ENCODE data around the gene GNB2.
"Not testable (repeated sequence)": the region's sequence is repeated elsewhere in the genome, so short reads cannot be mapped to it uniquely, and the experiment has no call there.

GNB2 gene

DNA sequence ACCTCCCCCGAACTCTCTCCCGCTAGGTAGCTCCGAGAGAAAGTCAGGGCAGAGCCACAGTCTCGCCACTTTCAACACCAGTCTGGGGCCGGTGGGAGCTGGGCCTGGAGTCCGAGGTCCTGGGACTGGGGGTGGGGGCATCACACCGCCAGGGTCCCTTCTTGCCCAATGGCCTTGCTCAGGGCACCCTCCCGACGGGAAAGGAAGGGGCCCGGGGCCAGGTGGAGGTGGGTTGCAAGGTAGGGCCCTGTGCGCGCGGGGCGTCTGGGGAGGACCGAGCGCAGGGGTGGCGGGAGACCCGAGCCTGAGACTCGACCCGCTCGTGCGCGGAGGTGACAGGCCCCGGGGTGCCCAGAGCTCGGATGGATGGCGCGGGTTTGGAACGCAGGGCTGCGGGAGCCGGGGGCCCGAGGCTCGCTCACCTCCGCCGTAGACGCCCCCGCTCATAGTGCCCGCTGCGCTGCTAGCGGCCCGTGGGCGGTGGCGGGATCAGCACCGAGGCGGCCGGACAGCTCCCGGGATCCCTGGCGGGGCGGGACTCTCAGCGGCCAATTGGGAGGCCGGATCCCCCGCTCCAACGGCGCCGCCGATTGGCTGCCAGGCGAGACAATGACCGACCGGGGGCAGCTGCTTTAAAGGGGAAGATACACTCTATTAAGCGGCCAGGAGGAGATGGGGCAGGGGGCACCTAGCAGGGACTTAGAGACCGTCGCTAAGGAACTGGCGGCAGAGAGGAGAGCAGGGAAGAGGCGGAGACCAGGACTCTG, 17.4 kb upstream of the GNB2 start, which contains the start of gene ACTL6B:
TSS of gene ACTL6B (minus strand) at position 541 of the 767 bp plus-strand sequence. CDS start at position 447, 94 bp downstream.
- peak; percentile 68 for DNase-seq

GRCh38 chr7:100662194-100662776, 11.3 kb upstream of the GNB2 start:
- DNase-seq, result not testable (repeated sequence)

DNA sequence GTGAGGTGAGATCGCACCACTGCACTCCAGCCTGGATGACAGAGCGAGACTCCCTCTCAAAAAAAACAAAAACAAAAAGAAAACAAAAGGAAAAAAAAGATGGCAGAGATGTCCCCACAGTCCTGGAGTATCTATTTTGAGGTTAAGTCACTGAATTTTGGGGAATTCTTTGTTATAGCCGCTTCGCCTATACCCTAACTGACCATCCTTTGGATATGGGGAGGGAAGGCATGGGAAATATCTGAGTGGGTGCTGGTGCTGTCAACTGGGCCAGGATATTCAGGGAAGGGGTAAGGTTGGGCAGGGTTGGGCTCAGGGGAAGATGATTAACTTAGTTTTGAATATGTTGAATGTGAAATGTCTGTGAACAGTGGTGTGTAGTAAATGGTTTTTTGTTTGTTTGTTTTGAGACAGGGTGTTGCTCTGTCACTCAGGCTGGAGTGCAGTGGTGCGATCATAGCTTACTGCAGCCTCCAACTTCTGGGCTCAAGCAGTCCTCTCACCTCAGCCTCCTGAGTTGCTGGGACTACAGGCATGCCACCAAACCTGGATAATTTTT, 8.3 kb upstream of the GNB2 start:
- no peak for DNase-seq

DNA sequence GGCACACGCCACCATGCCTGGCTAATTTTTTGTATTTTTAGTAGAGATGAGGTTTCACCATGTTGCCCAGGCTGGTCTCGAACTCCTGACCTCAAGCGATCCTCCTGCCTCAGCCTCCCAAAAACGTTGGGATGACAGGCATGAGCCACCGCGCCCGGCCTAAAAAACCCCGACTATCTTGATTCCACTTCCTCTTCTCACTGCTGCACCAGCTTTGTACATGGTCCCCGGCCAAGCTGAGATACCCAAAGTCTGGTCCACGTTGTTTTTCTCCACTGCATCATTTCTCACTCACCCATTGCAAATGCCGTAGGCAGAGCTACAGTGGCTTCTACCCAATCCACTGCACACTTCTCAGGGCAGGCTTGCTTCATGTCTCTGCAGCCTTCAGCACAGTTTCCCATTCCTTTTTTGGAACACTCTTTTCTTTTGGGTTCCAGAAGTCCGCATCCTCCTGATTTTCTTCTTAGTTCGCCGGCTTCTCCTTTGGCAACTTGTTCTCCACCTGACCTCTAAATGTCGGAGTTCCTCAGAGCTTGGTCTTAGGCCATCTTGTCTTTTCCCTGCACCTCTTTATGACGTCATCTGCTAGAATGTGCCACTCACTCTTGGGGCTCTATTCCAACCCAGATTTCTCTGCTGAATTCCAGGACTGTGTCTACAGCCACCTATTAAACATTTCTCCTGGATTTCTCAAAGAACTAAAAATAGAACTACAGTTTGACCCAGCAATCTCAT, 6.0 kb upstream of the GNB2 start:
- DNase-seq, result no peak

DNA sequence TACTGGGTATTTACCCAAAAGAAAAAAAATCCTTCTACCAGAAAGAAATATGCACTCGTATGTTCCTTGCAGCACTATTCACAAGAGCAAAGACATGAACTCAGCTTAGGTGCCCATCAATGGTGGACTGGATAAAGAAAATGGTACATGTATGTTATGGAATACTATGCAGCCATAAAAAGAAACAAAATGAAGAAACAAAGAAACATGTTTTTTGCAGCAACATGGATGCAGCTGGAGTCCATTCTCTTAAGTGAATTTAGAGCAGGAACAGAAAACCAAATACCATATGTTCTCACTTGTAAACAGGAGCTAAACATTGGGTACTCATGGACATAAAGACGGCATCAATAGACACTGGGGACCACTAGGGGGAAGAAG, 5.5 kb upstream of the GNB2 start:
- no peak for DNase-seq

DNA sequence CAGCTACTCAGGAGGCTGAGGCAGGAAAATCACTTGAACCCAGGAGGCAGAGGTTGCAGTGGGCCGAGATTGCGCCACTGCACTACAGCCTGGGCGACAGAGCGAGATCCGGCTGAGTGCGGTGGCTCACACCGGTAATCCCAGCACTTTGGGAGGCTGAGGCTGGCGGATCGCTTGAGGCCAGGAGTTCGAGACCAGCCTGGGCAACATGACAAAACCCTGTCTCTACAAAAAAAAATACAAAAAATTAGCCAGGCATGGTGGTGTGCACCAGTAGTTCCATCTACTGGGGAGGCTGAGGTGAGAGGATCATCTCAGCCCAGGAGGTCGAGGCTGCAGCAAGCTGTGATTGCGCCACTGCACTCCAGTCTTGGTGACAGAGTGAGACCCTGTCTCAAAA, 4.4 kb upstream of the GNB2 start:
- not testable (repeated sequence) for DNase-seq

- DNase-seq, result no peak
Observed at GRCh38 chr7:100670074-100670473, 3.5 kb upstream of the GNB2 start.

DNA sequence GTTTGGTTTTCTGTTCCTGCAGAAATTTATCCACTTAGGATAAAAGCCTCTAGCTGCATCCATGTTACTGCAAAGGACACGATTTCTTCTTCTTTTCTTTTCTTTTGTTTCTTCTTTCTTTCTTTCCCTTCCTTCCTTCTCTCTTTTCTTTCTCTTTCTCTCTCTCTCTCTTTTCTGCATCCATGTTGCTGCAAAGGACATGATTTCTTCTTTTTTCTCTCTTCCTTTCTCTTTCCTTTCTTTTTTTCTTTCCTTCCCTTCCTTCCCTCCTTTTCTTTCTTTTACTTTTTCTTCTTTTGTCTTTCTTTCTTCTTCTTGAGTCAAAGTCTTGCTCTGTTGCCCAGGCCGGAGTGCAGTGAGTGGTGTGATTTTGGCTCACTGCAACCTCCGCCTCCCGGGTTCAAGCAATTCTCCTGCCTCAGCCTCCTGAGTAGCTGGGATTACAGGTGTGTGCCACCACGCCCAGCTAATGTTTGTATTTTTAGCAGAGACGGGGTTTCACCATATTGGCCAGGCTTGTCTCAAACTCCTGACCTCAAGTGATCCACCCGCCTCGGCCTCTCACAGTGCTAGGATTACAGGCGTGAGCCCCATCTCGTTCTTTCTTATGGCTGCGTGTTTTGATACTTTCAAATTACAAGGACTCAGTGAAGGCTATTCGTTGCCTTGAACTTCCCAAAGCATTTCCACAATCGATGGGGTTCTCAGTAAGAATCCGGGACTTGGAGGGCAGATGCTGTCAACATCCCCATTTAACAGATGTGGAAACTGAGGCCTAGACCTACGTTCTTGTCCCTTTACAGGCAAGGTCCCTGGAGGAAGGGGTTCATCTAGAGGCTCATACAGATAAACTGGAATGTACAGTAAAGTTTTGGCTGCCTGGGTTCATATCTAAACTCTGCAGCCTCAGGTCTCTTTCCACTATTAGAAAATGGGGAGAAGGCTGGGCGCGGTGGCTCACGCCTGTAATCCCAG, 1.9 kb upstream of the GNB2 start:
- DNase-seq, result no peak

- DNase-seq, result peak; percentile 85
Observed at GRCh38 chr7:100673942-100674410, 436 bp downstream of the GNB2 start.

DNA sequence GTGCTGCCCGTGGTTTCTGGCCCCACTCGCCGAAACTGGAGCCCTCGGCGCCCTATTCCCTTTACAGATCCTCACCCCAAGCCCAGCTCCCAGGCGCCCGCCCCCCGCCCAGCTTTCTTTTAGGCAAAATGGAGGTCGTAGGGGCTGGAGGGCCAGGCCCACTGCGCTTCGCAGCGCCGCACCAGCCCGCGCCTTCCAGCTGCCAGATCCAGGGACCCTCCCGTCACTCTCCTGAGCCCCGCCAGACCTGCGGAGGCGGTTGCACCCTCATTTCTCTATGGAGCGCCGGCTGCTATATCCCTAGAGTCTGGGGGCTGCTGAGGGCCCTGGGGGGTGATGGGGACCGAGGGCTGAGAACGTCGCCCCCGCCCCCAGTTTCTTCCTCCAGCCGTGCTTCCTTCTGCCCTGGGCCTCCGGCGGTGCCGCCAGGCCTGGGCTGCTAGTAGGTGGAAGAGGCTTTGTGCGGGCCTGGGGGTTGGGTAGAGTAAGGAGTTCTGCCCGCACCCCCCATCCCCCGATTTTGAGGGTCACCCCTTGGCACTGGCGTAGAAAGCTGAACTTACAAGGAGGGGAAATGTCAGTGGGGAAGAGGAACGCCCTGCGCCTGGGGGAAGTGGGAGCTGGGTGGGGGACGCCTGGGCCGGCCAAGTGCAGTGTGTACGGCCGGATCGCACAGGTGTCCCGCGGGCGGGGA, 1.0 kb downstream of the GNB2 start:
- DNase-seq, result peak; percentile 72

DNA sequence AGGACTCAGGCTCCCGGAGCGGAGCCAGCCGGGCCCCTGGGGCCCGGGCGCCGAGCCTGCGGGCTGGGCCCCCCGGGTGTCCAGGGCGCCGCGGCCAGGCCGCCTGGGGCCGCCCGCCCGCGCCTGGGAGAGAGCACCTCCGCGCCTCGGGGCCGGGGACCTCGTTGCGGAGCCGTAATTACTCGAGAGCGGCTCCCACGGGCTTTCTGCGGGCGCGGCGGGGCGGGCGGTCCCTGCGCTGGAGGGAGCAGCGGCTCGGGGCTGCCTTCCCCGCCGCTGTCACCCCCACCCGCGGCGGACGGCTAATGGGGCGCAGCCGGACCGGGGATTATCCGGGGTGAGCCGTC, 1.5 kb downstream of the GNB2 start:
- no peak for DNase-seq

DNA sequence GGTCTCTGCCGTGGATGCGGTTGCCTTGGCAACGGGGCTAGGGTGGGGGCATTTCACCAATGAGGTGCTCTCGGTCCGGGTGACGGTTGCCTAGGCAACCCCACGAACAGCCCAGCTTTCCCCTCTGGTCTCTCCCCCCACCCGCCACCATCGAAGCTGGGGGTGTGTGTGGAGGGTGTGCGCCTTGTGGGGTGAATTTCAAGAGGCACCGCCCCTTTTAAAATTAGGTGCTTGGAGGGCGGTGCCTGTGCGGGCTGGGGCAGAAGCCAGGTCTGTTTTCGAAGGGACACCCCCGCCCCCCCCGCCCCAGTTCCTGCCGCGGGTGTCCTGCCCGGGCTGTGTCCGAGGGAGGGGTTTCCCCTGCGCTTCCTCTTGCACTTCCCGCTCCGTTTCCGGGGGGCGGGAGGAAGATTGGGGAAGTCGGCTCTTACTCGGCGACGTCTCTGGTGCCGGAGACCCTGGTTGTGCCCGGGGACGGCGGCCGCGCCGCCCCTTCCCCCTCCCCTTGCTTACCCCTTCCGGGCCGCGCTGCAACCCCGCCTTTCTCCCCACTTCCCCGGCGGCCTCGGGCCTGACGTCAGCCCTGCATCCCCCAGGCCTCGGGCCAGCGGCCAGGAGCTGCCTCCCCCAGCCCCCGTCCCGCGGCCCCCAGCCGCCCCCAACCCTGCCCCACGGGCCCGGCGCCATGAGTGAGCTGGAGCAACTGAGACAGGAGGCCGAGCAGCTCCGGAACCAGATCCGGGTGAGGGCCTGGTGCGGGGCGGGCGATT, 2.2 kb downstream of the GNB2 start:
- peak; percentile 68 for DNase-seq

- no peak for DNase-seq
Observed at GRCh38 chr7:100676501-100677306, 3.2 kb downstream of the GNB2 start.

DNA sequence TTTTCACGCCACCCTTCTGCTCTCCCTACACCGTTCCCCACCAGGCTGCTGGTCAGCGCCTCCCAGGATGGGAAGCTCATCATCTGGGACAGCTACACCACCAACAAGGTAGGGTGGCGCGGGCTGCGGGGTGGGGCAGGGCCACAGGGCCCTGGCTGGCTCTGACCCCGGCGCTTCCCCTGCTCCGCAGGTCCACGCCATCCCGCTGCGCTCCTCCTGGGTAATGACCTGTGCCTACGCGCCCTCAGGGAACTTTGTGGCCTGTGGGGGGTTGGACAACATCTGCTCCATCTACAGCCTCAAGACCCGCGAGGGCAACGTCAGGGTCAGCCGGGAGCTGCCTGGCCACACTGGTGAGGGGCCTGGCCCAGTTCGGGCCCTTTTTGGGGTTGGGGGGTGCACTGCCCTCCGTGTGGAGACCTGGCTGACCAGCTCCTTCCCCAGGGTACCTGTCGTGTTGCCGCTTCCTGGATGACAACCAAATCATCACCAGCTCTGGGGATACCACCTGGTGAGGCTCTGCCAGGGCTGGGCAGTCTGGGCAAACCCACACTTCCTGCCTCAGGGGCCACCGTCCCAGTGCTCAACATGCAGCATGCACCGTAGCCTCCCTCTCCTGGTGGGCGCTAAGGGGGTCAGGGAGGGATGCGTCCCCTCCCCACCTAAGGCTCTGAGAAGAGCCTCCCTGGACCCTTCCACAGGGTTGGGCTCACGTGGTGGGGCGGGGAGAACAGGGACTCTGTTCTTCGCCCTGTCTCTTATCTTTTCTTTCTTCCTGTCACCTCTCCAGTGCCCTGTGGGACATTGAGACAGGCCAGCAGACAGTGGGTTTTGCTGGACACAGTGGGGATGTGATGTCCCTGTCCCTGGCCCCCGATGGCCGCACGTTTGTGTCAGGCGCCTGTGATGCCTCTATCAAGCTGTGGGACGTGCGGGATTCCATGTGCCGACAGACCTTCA, 4.0 kb downstream of the GNB2 start:
- no peak for DNase-seq

DNA sequence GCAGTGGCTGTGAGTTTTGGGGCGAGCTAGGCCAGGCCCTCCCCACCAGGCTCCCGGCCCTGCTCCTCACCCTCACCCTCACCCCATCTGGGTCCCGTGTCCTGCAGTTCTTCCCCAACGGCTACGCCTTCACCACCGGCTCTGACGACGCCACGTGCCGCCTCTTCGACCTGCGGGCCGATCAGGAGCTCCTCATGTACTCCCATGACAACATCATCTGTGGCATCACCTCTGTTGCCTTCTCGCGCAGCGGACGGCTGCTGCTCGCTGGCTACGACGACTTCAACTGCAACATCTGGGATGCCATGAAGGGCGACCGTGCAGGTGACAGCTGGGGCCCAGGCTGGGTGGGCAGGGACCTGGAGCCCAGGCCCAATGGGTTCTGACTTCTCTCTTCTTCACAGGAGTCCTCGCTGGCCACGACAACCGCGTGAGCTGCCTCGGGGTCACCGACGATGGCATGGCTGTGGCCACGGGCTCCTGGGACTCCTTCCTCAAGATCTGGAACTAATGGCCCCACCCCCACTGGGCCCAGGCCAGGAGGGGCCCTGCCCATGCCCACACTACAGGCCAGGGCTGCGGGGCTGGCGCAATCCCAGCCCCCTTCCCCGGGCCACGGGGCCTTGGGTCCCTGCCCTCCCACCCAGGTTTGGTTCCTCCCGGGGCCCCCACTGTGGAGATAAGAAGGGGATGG, 4.9 kb downstream of the GNB2 start:
- DNase-seq, result no peak

DNA sequence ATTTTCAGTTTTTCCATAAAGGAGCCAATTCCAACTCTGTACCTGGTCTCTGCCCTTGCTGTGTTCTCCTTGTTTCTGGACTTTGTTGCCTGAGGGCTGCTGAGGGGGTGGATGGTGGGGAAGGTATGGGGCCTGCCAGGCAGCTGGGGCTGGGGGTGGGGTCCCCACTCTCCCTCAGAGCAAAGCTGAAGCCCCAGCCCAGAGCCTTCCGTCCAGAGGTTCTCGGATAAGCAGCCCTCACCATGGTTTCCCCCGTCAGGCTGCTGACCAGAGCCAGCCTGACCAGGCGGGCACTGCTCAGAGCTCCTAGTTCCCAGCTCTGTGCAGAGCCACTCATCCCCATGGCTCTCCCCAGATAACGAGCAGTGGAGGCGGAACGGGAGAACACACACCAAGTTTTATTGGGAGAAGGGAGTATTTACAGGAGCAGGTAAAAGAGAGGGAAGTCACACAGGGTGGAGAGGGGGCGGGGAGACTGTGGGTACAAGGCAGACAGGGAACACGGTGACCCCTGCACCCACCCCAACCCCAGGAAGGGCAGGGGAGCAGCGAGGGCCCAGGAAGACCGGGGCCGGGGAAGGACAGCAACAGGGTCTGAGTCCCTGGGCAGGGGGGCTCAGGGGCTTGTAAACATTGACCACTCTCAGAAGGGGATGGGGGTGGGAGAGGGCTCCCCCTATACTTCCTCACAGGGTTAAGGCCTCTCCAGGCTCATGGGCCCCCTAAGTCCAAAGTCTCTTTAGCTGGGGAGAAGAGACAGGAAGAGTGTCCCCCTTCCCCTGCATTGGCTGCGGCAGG, 5.8 kb downstream of the GNB2 start:
- DNase-seq, result no peak

Data from right kidney (tissue), 1 donor.